Body of pancreas (tissue), 4 donors: ENCODE measurements around the gene IDH2.

Experiments
- POLR2A ChIP-seq, 3 donors: fragments of 450-650 bp; IDR thresholded peaks; one replicate each; pipeline ENCODE4 v1.6.1; 2016; ENCODE audit warnings: antibody characterized with exemption in 3 of 3, mild to moderate bottlenecking in 2 of 3
- TF ChIP-seq, protein P1 (sequence below), 7 experiments: fragments of 450-650 bp in 4 of 7; fragments of 200-600 bp in 3 of 7; sonication (generic) in 3 of 7; IDR thresholded peaks; one replicate each; pipeline ENCODE4 v1.5.1; 2016 to 2019; ENCODE audit warnings: antibody characterized with exemption in 7 of 7

DNA sequence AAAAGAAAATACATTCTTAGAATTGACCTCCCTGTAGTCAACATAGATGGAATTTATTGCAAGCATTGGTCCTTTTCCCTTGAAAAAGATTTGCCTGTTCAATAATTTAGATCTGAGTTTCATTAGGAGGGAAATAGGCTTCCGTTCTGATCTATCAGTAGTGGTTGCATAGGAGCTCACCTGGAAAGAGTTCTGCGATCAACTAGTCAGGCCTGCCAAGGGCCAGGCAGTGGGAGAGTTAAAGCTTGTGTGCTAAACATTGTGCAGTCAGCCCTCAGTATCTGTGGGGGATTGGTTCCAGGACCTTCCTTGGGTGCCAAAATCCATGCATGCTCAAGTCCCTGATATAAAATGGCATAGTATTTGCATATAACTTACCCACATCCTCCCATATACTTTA lies 29.6 kb upstream of the IDH2 start:
- TF ChIP-seq, protein P1, sequence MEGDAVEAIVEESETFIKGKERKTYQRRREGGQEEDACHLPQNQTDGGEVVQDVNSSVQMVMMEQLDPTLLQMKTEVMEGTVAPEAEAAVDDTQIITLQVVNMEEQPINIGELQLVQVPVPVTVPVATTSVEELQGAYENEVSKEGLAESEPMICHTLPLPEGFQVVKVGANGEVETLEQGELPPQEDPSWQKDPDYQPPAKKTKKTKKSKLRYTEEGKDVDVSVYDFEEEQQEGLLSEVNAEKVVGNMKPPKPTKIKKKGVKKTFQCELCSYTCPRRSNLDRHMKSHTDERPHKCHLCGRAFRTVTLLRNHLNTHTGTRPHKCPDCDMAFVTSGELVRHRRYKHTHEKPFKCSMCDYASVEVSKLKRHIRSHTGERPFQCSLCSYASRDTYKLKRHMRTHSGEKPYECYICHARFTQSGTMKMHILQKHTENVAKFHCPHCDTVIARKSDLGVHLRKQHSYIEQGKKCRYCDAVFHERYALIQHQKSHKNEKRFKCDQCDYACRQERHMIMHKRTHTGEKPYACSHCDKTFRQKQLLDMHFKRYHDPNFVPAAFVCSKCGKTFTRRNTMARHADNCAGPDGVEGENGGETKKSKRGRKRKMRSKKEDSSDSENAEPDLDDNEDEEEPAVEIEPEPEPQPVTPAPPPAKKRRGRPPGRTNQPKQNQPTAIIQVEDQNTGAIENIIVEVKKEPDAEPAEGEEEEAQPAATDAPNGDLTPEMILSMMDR (IDR thresholded peaks at IDR 0.05) = no peak
- TF ChIP-seq POLR2A (IDR thresholded peaks at IDR 0.05) = no peak
